H1 (cell line): Measurements from ENCODE around the gene PDF. TPM values are rescaled to one million over a fixed set of nuclear protein-coding genes. Genes with fewer than 3 reads are reported as not detected.

ENCODE experiments used
- CTCF ChIA-PET: fragments of 300-600 bp; sonication (Branson Sonifier 250); formaldehyde crosslinking; loops from one replicate; lab custom pipeline; 2021; ENCODE audit not compliant: partially characterized antibody; lab: Charles Lee
- POLR2A ChIA-PET: fragments of 300-600 bp; sonication (Branson Sonifier 250); formaldehyde crosslinking; loops from one replicate; lab custom pipeline; 2021; ENCODE audit warnings: inconsistent platforms; ENCODE audit not compliant: partially characterized antibody; lab: Charles Lee
- DNase-seq, 2 experiments: peaks; one replicate each; pipeline versions ENCODE4 v3.0.0 to v3.0.0-alpha.2; 2010 to 2022; ENCODE audit warnings: low spot score in 2 of 2, low read depth in 1 of 2, mixed read lengths in 1 of 2
- FAIRE-seq: peaks from 2 replicates; lab custom pipeline; 2011; peaks lifted over from hg19 to GRCh38; lab: Jason Lieb, UNC
- H2AFZ ChIP-seq: 2 replicates; pipeline ENCODE4 v1.8.1; 2012; ENCODE audit warnings: low read length, inconsistent platforms
- H2AK5ac ChIP-seq: 2 replicates; pipeline ENCODE4 v1.6.1; 2013; ENCODE audit warnings: low read depth, low read length
- H2BK120ac ChIP-seq: replicated peaks from 2 replicates; pipeline ENCODE3; 2013; ENCODE audit warnings: low read depth, low read length, inconsistent platforms
- H2BK12ac ChIP-seq: 2 replicates; pipeline ENCODE4 v1.6.1; 2013; ENCODE audit warnings: low read depth, low read length
- H2BK15ac ChIP-seq: 2 replicates; pipeline ENCODE4 v1.6.1; 2013; ENCODE audit warnings: low read length
- H2BK20ac ChIP-seq: 2 replicates; pipeline ENCODE4 v1.6.1; 2013; ENCODE audit warnings: low read length
- H2BK5ac ChIP-seq: 2 replicates; pipeline ENCODE4 v1.6.1; 2013; ENCODE audit warnings: low read depth, low read length
- H3K14ac ChIP-seq: 2 replicates; pipeline ENCODE4 v1.6.1; 2013; ENCODE audit warnings: inconsistent platforms; ENCODE audit not compliant: insufficient read length
- H3K18ac ChIP-seq: 2 replicates; pipeline ENCODE4 v1.6.1; 2013; ENCODE audit warnings: low read length; ENCODE audit errors: extremely low read depth
- H3K23ac ChIP-seq: 2 replicates; pipeline ENCODE4 v1.6.1; 2013; ENCODE audit warnings: inconsistent platforms; ENCODE audit not compliant: insufficient read length
- H3K23me2 ChIP-seq: 2 replicates; pipeline ENCODE4 v1.6.1; 2013; ENCODE audit warnings: low read depth, low read length
- H3K27ac ChIP-seq: 2 replicates; pipeline ENCODE4 v1.6.1; 2011; ENCODE audit warnings: low read depth, low read length, inconsistent platforms
- H3K27me3 ChIP-seq, 4 experiments: replicated peaks in 1 of 4; 1 replicate in 1 of 4; 2 replicates in 3 of 4; pipeline versions ENCODE4 v1.6.1 to v1.8.1; 2011 to 2013; ENCODE audit warnings: low read length in 3 of 4, mild to moderate bottlenecking in 3 of 4, inconsistent platforms in 2 of 4, mixed read lengths in 2 of 4, moderate library complexity in 1 of 4; ENCODE audit not compliant: control insufficient read depth in 3 of 4, insufficient read depth in 3 of 4; ENCODE audit errors: extremely low read depth in 1 of 4
- H3K36me3 ChIP-seq, 4 experiments: 2 replicates each; pipeline versions ENCODE4 v1.6.1 to v1.8.1; 2011 to 2013; ENCODE audit warnings: mild to moderate bottlenecking in 4 of 4, low read length in 3 of 4, moderate library complexity in 2 of 4, control low read depth in 1 of 4, inconsistent platforms in 1 of 4; ENCODE audit not compliant: insufficient read depth in 4 of 4, control insufficient read depth in 2 of 4
- H3K4ac ChIP-seq: replicated peaks from 2 replicates; pipeline ENCODE3; 2013; ENCODE audit warnings: low read length, low read depth, mixed read lengths, inconsistent platforms; ENCODE audit not compliant: insufficient read length
- H3K4me1 ChIP-seq, 4 experiments: replicated peaks in 1 of 4; 1 replicate in 1 of 4; 2 replicates in 3 of 4; pipeline versions ENCODE4 v1.6.1 to v1.8.1; 2011 to 2013; ENCODE audit warnings: low read length in 3 of 4, inconsistent platforms in 2 of 4, mixed read lengths in 1 of 4; ENCODE audit not compliant: insufficient read depth in 4 of 4, control insufficient read depth in 3 of 4
- H3K4me2 ChIP-seq, 2 experiments: 2 replicates each; pipeline versions ENCODE4 v1.6.1 to v1.8.1; 2011 to 2013; ENCODE audit warnings: low read depth in 2 of 2, low read length in 2 of 2, control low read depth in 1 of 2, inconsistent platforms in 1 of 2, mild to moderate bottlenecking in 1 of 2; ENCODE audit not compliant: insufficient read depth in 1 of 2
- H3K4me3 ChIP-seq, 4 experiments: fragments of 200-600, 300-600 bp in 1 of 4; sonication (generic), shearing (Covaris generic), sonication (Bioruptor Twin) in 1 of 4; 2 replicates each; pipeline versions ENCODE4 v1.5.1 to v1.8.1; 2011 to 2016; ENCODE audit warnings: low read length in 4 of 4, low read depth in 3 of 4, control low read depth in 2 of 4, inconsistent platforms in 2 of 4, mild to moderate bottlenecking in 2 of 4, mixed read lengths in 1 of 4, moderate library complexity in 1 of 4; ENCODE audit not compliant: insufficient read depth in 2 of 4; ENCODE audit errors: extremely low read depth in 1 of 4
- H3K56ac ChIP-seq: replicated peaks from 2 replicates; pipeline ENCODE3; 2013; ENCODE audit warnings: low read depth, mild to moderate bottlenecking, mixed read lengths, low read length, inconsistent platforms; ENCODE audit not compliant: insufficient read length
- H3K79me1 ChIP-seq: 2 replicates; pipeline ENCODE4 v1.6.1; 2013; ENCODE audit warnings: low read depth, low read length, control low read depth
- H3K79me2 ChIP-seq, 2 experiments: 2 replicates each; pipeline versions ENCODE4 v1.6.1 to v1.8.1; 2012 to 2013; ENCODE audit warnings: low read length in 2 of 2, mild to moderate bottlenecking in 2 of 2, inconsistent platforms in 1 of 2; ENCODE audit not compliant: insufficient read depth in 2 of 2, control insufficient read depth in 1 of 2
- H3K9ac ChIP-seq, 4 experiments: replicated peaks in 1 of 4; 1 replicate in 1 of 4; 2 replicates in 3 of 4; pipeline versions ENCODE4 v1.6.1 to v1.8.1; 2011 to 2013; ENCODE audit warnings: low read depth in 3 of 4, low read length in 3 of 4, control low read depth in 2 of 4, mild to moderate bottlenecking in 2 of 4, moderate library complexity in 2 of 4, inconsistent platforms in 1 of 4; ENCODE audit errors: extremely low read depth in 1 of 4
- H3K9me3 ChIP-seq, 2 experiments: 2 replicates each; pipeline versions ENCODE4 v1.6.1 to v1.8.1; 2012 to 2013; ENCODE audit warnings: mild to moderate bottlenecking in 2 of 2, moderate library complexity in 2 of 2, control low read depth in 1 of 2, inconsistent platforms in 1 of 2, low read depth in 1 of 2, low read length in 1 of 2, mixed read lengths in 1 of 2; ENCODE audit not compliant: insufficient read depth in 2 of 2
- H4K20me1 ChIP-seq, 2 experiments: replicated peaks in 1 of 2; 2 replicates each; pipeline versions ENCODE3 to v1.8.1; 2011 to 2013; ENCODE audit warnings: inconsistent platforms in 2 of 2, low read length in 2 of 2, mild to moderate bottlenecking in 1 of 2; ENCODE audit not compliant: insufficient read depth in 2 of 2, control insufficient read depth in 1 of 2
- H4K5ac ChIP-seq: 2 replicates; pipeline ENCODE4 v1.6.1; 2013; ENCODE audit warnings: low read length, low read depth, mixed read lengths, inconsistent platforms; ENCODE audit not compliant: insufficient read length
- H4K8ac ChIP-seq: 2 replicates; pipeline ENCODE4 v1.8.0; 2013; ENCODE audit warnings: mild to moderate bottlenecking, moderate library complexity, low read length, inconsistent platforms; ENCODE audit not compliant: insufficient read depth; ENCODE audit errors: extremely low read depth
- H4K91ac ChIP-seq: replicated peaks from 2 replicates; pipeline ENCODE3; 2013; ENCODE audit warnings: low read length, mixed read lengths, inconsistent platforms; ENCODE audit not compliant: insufficient read length
- CBX5 ChIP-seq: fragments of 300-800, 300-1000 bp; sonication (generic); IDR thresholded peaks from 2 replicates; pipeline ENCODE4 v1.7.1; 2016; ENCODE audit warnings: antibody characterized with exemption, low read length, low read depth
- CTBP2 ChIP-seq: IDR thresholded peaks from 2 replicates; pipeline ENCODE4 v1.7.0; 2011; ENCODE audit warnings: borderline replicate concordance, mild to moderate bottlenecking, moderate library complexity, mixed read lengths, low read length; ENCODE audit not compliant: insufficient read depth, insufficient read length
- JUN ChIP-seq: IDR thresholded peaks from 2 replicates; pipeline ENCODE4 v1.6.1; 2011; ENCODE audit warnings: low read depth, mild to moderate bottlenecking, improper control_type of control experiment, low read length
- MAFK ChIP-seq: IDR thresholded peaks from 2 replicates; pipeline ENCODE4 v1.6.1; 2012; ENCODE audit warnings: low read depth, mild to moderate bottlenecking, improper control_type of control experiment, low read length
- MAX ChIP-seq: IDR thresholded peaks from 2 replicates; pipeline ENCODE4 v1.6.1; 2012; ENCODE audit warnings: inconsistent platforms
- POU5F1 ChIP-seq: IDR thresholded peaks from 2 replicates; pipeline ENCODE4 v1.6.1; 2011; ENCODE audit warnings: low read depth, mild to moderate bottlenecking, low read length, moderate library complexity
- RXRA ChIP-seq: IDR thresholded peaks from 2 replicates; pipeline ENCODE4 v1.6.1; 2011; ENCODE audit warnings: low read depth, mild to moderate bottlenecking, low read length, moderate library complexity; ENCODE audit not compliant: insufficient read depth
- SIX5 ChIP-seq: IDR thresholded peaks from 2 replicates; pipeline ENCODE4 v1.6.1; 2011; ENCODE audit warnings: mild to moderate bottlenecking, low read depth, low read length
- SRF ChIP-seq: IDR thresholded peaks from 2 replicates; pipeline ENCODE4 v1.6.1; 2011; ENCODE audit warnings: mild to moderate bottlenecking, low read depth, low read length, moderate library complexity
- TCF12 ChIP-seq: IDR thresholded peaks from 2 replicates; pipeline ENCODE4 v1.6.1; 2011; ENCODE audit warnings: low read depth, mild to moderate bottlenecking, low read length
- WGBS, 2 experiments: shearing (Covaris generic) in 1 of 2; methylation state at CpG; one replicate each; pipeline versions ENCODE4 v1.1.6 to v1.1.7; 2013 to 2015; ENCODE audit warnings: low lambda C conversion rate in 2 of 2, mixed read lengths in 2 of 2, inconsistent platforms in 1 of 2, low coverage in 1 of 2, missing lambda C conversion rate in 1 of 2; ENCODE audit not compliant: insufficient replicate concordance in 2 of 2, insufficient coverage in 1 of 2, insufficient read length in 1 of 2; ENCODE audit errors: extremely low coverage in 1 of 2, missing lambda C conversion rate in 1 of 2; 5-methylcytosine and 5-hydroxymethylcytosine counted together
- polyA plus RNA-seq, 7 experiments: library from polyadenylated mRNA; depleted of rRNA in 3 of 7; stranded (reverse) in 5 of 7; unstranded in 2 of 7; fragments of >200 nt in 5 of 7; fragments of 200-250 nt in 2 of 7; gene quantifications; 1 replicate in 5 of 7; 2 replicates in 1 of 7; 4 replicates in 1 of 7; pipeline versions ENCODE4 v1.2.1 to v1.2.3, GENCODE V29; 2011 to 2013; ENCODE audit warnings: missing spikeins in 2 of 7, mixed read lengths in 2 of 7
- total RNA-seq: library from RNA; stranded (reverse); fragmentation: NEBNext Ultra II Directional; extraction: Animal tissue kit (Norgen Biotek cat#: 25700); gene quantifications from 2 replicates; pipeline ENCODE4 v1.2.1, GENCODE V29; 2021
- TF ChIP-seq, protein P1 (sequence below), 3 experiments: IDR thresholded peaks; 1 replicate in 2 of 3; 2 replicates in 1 of 3; pipeline versions ENCODE4 v1.5.1 to v1.6.1; 2011; ENCODE audit warnings: low read length in 3 of 3, mild to moderate bottlenecking in 3 of 3, inconsistent platforms in 2 of 3, low read depth in 1 of 3, moderate library complexity in 1 of 3; ENCODE audit not compliant: insufficient read depth in 1 of 3; ENCODE audit errors: control extremely low read depth in 1 of 3

The PDF gene
- total and polyA plus RNA-seq, 2 of the 8 experiments (the other 6 are each of a cell fraction or from before 2014, with no cell fraction given): 17.7 to 23.9 TPM

DNA sequence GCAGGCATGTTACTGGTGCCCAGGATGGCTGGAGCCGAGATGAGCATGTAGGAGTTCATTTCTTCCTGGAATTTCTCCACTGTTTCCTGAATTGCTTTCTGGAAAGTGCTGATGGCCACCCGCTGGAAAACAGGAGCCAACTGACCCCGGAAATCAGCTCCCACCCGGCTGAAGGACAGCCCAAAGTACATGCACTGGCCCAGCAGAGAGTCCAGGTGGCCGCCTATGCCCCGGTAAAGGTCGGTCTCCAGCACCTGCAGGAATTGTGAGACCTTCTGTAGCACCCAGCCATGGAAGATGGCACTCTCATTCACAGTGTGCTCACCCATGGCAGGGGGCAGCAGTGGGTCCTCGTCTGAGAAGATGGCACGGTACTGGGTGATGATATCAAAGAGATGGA is 4.3 kb upstream of the PDF start:
- Histone ChIP-seq H3K9ac (no peak overlapping the region), H3K4ac (no peak overlapping the region), H3K27me3 (no peaks in the 10 kb centered on the region), H3K79me2 (peaks cover under 1 to 23% of the 10 kb centered on the region in 2 experiments; a peak in 3 of 4 replicates), H3K9me3 (no peaks in the 10 kb centered on the region), H4K91ac (no peak overlapping the region), H4K8ac (no peak overlapping the region), H2AK5ac (no peak overlapping the region), H3K36me3 (peaks cover 22 to 50% (median 36%) of the 10 kb centered on the region in 4 experiments), H4K20me1 (peaks cover 2 to 5% of the 10 kb centered on the region in 2 experiments), H3K18ac (no peak overlapping the region), H2AFZ (no peak overlapping the region), H3K56ac (no peak overlapping the region), H3K27ac (no peak overlapping the region), H3K23ac (no peak overlapping the region), H2BK120ac (no peak overlapping the region), H2BK20ac (no peak overlapping the region), H3K4me3 (no peak overlapping the region), H2BK15ac (no peak overlapping the region), H2BK12ac (no peak overlapping the region), H3K4me2 (no peak overlapping the region), H3K23me2 (peaks cover 2% of the 10 kb centered on the region; the same call in 1 of the 2 replicates), H3K4me1 (peaks cover 0 to 11% (median 3%) of the 10 kb centered on the region in 4 experiments; a peak in 4 of 7 replicates), H4K5ac (no peak overlapping the region), H3K79me1 (peaks cover 2% of the 10 kb centered on the region; the same call in 1 of the 2 replicates), H2BK5ac (no peak overlapping the region), H3K14ac (no peak overlapping the region)
- WGBS, 2 experiments: 89% methylated on average over 9 of the region's 9 CpGs; no CpG with 5 or more reads in 1 of the 2 experiments
- DNase-seq (no peak), FAIRE-seq (no peak)
- ChIA-PET CTCF (interaction anchor here (1.4 kb wide), 1 partner anchor 218 kb away, joined by 3 read pairs; no protein-coding TSS in a partner anchor), POLR2A (interaction anchor here (0.7 to 29.8 kb wide), 2 partner anchors 14 to 420 kb away, joined by 3 to 497 read pairs; partner anchors contain the start of genes NOB1, PDF and VPS4A)
- TF ChIP-seq CTBP2 (no peak), MAX (no peak), RXRA (no peak), JUN (no peak), MAFK (no peak), SRF (no peak), SIX5 (no peak), POU5F1 (no peak), CBX5 (no peak), TCF12 (no peak)
- TF ChIP-seq, protein P1, sequence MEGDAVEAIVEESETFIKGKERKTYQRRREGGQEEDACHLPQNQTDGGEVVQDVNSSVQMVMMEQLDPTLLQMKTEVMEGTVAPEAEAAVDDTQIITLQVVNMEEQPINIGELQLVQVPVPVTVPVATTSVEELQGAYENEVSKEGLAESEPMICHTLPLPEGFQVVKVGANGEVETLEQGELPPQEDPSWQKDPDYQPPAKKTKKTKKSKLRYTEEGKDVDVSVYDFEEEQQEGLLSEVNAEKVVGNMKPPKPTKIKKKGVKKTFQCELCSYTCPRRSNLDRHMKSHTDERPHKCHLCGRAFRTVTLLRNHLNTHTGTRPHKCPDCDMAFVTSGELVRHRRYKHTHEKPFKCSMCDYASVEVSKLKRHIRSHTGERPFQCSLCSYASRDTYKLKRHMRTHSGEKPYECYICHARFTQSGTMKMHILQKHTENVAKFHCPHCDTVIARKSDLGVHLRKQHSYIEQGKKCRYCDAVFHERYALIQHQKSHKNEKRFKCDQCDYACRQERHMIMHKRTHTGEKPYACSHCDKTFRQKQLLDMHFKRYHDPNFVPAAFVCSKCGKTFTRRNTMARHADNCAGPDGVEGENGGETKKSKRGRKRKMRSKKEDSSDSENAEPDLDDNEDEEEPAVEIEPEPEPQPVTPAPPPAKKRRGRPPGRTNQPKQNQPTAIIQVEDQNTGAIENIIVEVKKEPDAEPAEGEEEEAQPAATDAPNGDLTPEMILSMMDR (IDR thresholded peaks at IDR 0.05; ENCODE audit: control extremely low read depth in 1 of 3, insufficient read depth in 1 of 3, low read depth in 1 of 3, low read length in 3 of 3): no peak
